Stimulated activated CD8-positive, alpha-beta memory T cell treated with anti-CD3 and anti-CD28 coated beads, Interleukin-12 subunit alpha, Interleukin-12 subunit beta, amount 100 ng/mL, for 1 hour (primary cell): Measurements from ENCODE around the gene FH.

Experiments used
- DNase-seq: peaks from one replicate; pipeline ENCODE4 v3.0.0-alpha.2; 2020; ENCODE audit warnings: low read depth

Gene FH

DNA sequence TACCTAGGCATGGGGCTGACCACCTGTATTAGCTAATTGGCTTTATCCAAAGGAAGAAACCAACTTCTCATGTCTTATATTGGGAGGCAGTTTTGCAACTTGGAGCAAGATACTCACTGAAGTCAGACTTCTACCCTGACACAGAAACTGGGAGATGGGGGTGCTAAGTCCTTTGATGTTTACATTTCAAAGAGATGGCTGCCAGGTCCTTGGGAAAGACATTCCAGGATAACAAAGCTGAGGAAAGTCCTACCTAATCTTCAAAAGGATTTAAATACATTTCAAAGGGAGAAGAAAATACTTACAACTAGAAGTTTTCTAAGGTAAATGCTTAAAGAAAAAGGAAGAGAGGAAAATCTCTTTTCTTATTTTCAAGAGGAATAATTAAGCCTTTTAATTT, 62.1 kb downstream of the FH start:
- no peak for DNase-seq

DNA sequence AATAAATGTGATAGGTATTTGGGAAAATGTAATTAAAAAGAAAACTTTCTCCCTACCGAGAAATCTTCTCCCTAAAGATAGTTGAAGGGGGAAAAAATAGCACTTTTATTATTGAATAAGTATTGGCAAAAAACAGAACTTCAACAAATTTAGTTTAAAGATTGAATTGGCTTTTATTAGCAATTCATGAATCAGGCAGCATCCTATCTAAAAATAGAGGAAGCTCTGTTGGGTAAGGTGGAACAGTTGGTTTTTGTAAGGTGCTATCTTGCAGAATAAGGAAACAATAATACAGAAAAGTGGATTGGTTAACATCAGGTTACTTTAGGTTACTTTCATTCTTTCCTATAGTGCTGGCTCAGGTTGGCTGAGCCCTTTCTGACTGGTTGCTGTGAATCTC, 62.8 kb downstream of the FH start:
- no peak for DNase-seq

DNA sequence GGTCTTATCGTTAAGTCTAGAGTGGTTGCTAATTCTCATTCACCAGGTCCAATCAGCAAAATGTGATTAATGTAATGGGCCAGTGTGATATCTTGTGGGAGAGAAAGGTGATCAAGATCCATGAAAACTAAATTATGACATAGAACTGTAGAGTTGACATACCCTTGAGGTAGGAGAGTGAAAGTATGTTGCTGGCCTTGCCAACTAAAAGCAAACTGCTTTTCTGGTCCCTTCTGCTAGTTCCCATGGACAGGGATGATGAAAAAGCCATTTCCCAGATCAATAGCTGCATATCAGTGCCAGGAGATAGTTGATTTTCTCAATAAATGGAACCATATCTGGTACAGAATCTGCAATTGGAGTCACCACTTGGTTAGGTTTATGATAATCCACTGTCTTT, 65.8 kb downstream of the FH start:
- DNase-seq = no peak

DNA sequence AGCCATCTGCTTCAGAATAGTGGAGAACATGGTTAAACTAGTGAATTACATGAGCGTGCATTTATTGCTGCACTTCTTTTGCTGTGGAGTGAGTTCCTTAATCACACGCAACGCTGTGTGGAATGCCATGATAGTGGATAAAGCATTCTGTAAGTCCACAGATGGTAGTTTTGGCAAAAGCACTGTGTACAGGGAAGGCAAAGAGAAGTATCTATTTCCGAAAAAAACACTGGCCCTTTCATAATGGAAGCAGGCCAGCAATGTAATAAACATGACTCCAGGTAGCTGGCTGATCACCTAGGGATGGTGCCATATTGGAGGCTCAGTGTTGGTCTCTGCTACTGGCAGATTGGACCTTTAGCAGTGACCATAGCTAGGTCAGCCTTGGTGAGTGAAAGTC, 67.6 kb downstream of the FH start:
- DNase-seq = no peak
